Measurements from ENCODE around the gene FBXO36.

The FBXO36 gene

DNA sequence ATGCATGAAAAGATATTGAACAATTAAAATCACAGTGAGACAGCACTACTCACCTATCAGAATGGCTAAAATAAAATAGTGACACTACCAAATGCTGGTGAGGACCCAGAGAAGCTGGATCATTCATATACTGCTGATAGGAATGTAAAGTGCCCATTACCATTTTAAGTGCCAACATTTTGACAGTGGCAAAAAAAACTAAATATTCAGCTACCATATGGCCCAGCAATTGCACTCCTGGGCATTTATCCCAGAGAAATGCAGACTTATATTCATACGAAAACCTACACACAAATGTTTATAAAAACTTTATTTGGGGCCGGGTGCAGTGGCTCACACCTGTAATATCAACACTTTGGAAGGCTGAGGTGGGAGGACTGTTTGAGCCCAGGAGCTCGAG is 47.6 kb downstream of the FBXO36 start:
- TF ChIP-seq, protein P1, sequence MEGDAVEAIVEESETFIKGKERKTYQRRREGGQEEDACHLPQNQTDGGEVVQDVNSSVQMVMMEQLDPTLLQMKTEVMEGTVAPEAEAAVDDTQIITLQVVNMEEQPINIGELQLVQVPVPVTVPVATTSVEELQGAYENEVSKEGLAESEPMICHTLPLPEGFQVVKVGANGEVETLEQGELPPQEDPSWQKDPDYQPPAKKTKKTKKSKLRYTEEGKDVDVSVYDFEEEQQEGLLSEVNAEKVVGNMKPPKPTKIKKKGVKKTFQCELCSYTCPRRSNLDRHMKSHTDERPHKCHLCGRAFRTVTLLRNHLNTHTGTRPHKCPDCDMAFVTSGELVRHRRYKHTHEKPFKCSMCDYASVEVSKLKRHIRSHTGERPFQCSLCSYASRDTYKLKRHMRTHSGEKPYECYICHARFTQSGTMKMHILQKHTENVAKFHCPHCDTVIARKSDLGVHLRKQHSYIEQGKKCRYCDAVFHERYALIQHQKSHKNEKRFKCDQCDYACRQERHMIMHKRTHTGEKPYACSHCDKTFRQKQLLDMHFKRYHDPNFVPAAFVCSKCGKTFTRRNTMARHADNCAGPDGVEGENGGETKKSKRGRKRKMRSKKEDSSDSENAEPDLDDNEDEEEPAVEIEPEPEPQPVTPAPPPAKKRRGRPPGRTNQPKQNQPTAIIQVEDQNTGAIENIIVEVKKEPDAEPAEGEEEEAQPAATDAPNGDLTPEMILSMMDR (conservative IDR thresholded peaks at IDR 0.05; ENCODE audit: low read depth, low read length), result no peak
- DNase-seq (ENCODE audit: low read depth), result no peak
- H3K4me3 ChIP-seq (ENCODE audit: low read length), result no peak overlapping the region

- TF ChIP-seq, protein P1 (conservative IDR thresholded peaks at IDR 0.05; ENCODE audit: low read depth, low read length), result no peak
- H3K4me3 ChIP-seq (ENCODE audit: low read length), result no peak overlapping the region
- DNase-seq (ENCODE audit: low read depth), result no peak
Observed at GRCh38 chr2:229970406-229970805, 48.1 kb downstream of the FBXO36 start.

DNA sequence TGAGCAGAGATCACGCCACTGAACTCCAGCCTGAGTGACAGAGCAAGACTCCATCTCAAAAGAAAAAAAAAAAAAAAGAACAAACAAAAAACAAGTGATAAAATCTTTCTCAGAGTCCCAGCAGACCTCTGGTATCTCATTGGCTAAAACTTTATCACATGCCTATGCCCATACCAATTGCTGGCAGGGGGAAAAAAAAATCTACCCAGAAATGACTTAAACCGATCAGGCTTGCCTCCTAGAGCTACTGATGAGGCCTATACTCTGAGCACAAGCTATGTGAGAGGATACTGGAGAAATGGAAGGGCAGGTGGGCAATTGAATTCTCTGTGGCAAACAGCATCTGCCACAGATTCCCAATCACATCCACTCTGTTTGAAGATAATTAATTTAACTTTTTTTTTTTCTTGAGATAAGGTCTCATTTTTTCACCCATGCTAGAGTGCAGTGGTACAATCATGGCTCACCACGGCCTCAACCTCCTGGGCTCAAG is 49.0 kb downstream of the FBXO36 start:
- TF ChIP-seq, protein P1 (conservative IDR thresholded peaks at IDR 0.05; ENCODE audit: low read depth, low read length), result no peak
- H3K4me3 ChIP-seq (ENCODE audit: low read length), result no peak overlapping the region
- DNase-seq (ENCODE audit: low read depth), result no peak

DNA sequence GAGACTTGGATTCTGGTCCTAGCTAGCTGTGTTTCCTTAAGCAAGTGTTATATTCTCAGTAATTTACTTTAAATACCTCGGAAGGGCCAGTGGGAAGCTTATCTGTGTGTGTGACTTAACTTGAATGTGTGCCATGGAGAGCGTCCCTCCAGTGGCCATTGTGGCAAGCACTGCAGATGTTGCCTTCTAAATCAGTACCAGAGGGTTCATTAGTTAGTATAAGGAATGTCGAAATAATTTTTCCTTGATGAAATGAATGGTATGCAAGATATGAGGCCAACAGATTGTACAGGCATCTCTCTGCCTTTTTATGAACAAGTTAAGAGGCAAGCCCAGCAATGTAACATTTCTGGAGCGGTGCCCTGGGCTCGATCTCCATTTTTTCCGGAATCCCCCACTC is 52.0 kb downstream of the FBXO36 start:
- TF ChIP-seq, protein P1 (conservative IDR thresholded peaks at IDR 0.05; ENCODE audit: low read depth, low read length), result peak; percentile 56
- H3K4me3 ChIP-seq (ENCODE audit: low read length), result no peak overlapping the region
- DNase-seq (ENCODE audit: low read depth), result peak; percentile 73

- DNase-seq (ENCODE audit: low read depth), result no peak
- TF ChIP-seq, protein P1 (conservative IDR thresholded peaks at IDR 0.05; ENCODE audit: low read depth, low read length), result no peak
- H3K4me3 ChIP-seq (ENCODE audit: low read length), result no peak overlapping the region
Observed at GRCh38 chr2:229980431-229981184, 58.3 kb downstream of the FBXO36 start.

DNA sequence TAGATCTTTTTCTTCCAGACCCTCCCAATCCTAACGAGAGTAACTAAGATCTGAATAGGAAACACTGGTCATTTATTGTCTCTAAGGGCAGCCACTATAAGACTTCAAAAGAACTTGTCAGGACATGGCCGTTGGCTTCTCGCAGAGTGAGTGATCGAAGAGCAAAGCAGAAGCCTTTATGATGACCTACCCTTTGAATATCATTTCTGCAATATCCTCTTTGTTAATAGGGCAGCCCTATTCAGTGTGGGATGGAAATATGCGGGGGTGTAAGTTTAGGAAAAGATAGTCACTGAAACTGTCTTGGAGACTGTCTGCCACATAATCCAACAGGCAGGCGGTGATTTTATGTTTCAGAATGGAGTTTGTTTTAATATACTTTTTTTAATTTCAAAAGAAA is 70.9 kb downstream of the FBXO36 start:
- DNase-seq (ENCODE audit: low read depth), result no peak
- TF ChIP-seq, protein P1 (conservative IDR thresholded peaks at IDR 0.05; ENCODE audit: low read depth, low read length), result no peak
- H3K4me3 ChIP-seq (ENCODE audit: low read length), result no peak overlapping the region

DNA sequence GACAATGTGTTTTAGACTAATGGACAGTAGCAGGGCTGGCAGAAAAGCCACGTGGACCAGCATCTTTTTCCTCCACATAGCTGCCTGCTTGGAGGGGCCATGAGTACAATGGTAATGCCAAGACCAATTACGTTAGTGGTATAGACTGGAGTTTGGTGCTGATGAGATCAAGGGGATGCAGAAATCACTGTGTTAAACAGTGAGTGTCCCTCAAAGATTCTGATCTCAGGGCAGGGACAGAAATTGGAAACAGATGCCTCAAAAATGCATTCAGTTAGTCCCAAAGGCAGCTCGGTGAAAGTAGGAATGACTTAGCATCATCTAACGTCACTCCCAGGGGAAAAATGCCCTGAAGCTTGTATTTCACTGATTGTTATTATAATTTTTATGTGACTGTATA is 74.0 kb downstream of the FBXO36 start:
- TF ChIP-seq, protein P1 (conservative IDR thresholded peaks at IDR 0.05; ENCODE audit: low read depth, low read length), result no peak
- no peak overlapping the region for H3K4me3 ChIP-seq (ENCODE audit: low read length)
- no peak for DNase-seq (ENCODE audit: low read depth)

Data from retinal pigment epithelial cell (primary cell).